Measurements from ENCODE around the gene CLCA4.

DNA sequence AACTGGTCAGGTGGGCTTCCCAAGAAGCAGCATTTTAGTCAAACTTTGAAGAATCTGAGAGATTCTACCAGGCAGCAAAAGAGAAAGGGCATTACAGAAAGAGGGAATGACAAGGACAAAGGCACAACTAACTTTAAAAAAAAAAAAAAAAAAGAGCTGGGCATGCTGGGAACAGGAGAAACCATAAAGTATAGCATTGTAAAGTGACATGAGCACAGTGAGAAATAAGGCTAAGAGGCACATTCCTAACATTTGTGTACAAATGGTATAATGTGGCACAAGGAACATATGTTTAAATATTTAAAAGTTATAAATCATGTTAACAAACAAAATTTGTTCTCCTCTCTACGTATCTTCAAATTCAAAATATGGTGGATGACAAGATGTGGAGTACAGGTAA is 69.6 kb downstream of the CLCA4 start:
- no peak for TF ChIP-seq POLR2A (IDR thresholded peaks at IDR 0.05)
- no peak for TF ChIP-seq CTCF (IDR thresholded peaks at IDR 0.05)

Measured in ovary (tissue), 3 donors.